ENCODE measurements around the gene TET3.

TET3 gene

GRCh38 chr2:73980566-73980965 lies 4.1 kb upstream of the TET3 start:
- no peak for TF ChIP-seq CTCF (conservative IDR thresholded peaks at IDR 0.05; ENCODE audit: low read depth, low read length)
- no peak overlapping the region for H3K4me3 ChIP-seq (ENCODE audit: low read depth, low read length)
- no peak for DNase-seq (ENCODE audit: low read depth)

DNA sequence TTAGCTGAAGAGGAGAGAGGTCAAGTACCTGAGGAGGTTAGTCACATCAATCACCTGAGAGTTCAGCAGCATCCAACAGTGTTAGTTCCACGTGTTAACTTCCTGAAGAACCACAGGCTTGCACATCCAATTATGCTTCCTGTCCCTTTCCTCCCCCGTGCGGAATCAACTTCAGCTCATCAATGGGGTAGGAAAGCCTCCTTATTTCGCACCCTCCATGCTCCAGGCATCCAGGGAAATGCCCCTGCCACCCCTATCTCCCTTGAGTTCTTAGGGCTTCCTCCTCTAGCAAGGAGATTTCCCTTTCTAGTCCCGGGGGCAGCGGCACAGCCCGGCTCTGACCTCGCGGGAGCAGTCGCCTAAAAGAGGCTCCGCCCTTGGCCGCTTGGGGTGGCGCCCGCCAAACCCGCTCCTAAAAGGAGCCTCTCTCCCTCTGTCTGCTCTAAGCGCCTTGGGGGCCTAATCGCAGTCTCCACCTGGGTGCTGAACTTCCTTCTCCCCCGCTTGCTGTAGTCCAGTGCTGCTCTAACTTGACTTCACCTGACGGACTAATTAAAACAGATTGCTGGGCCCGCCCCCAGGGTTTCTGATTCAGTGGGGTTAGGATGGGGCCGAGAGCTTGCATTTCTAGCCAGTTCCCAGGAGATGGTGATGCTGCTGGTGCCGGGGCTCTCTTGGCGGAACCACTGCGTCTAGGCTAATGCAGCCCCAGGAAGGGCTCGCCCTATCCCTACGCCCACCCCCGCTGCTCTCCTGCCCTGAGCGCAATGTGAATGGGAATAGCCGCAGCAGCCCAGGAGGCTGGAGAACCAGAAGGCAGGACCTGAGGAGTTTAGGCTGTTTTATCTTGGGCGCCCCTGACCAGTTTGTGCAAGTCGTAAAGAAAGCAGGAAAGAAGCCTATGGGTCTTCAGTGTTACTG lies 3.4 kb upstream of the TET3 start:
- TF ChIP-seq CTCF (conservative IDR thresholded peaks at IDR 0.05; ENCODE audit: low read depth, low read length), result no peak
- peak overlapping the region; percentile 29 for H3K4me3 ChIP-seq (ENCODE audit: low read depth, low read length)
- DNase-seq (ENCODE audit: low read depth), result no peak

DNA sequence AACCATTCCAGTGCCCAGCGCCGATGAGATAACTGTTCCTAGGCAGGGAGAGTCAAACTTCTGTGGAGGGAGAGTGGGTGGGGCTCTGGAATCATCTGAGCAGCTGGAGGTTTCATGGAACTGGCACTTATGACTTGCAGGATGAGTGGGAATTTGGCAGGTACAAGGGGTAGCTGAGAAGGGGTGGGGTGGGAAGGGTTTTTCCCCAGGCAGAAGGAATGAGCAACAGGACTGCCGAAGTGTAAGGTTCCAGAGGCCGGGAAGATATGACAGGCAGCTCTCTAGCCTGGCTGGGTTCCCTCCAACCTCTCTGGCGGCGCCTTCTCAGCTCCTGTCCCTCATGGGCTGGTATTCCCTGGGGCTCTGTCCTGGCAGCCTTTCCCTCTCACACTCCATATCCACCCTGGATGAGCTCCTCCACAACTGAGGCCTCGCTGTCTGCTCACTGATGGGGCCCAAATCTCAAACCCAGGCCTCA lies 2.5 kb upstream of the TET3 start:
- DNase-seq (ENCODE audit: low read depth), result no peak
- no peak for TF ChIP-seq CTCF (conservative IDR thresholded peaks at IDR 0.05; ENCODE audit: low read depth, low read length)
- H3K4me3 ChIP-seq (ENCODE audit: low read depth, low read length), result no peak overlapping the region

GRCh38 chr2:73983322-73984202 lies 1.1 kb upstream of the TET3 start:
- peak overlapping the region; percentile 55 for H3K4me3 ChIP-seq (ENCODE audit: low read depth, low read length)
- DNase-seq (ENCODE audit: low read depth), result peak; percentile 26
- no peak for TF ChIP-seq CTCF (conservative IDR thresholded peaks at IDR 0.05; ENCODE audit: low read depth, low read length)

GRCh38 chr2:73984922-73985307 lies 205 bp downstream of the TET3 start:
- no peak for TF ChIP-seq CTCF (conservative IDR thresholded peaks at IDR 0.05; ENCODE audit: low read depth, low read length)
- H3K4me3 ChIP-seq (ENCODE audit: low read depth, low read length), result peak overlapping the region; percentile 55
- DNase-seq (ENCODE audit: low read depth), result no peak

DNA sequence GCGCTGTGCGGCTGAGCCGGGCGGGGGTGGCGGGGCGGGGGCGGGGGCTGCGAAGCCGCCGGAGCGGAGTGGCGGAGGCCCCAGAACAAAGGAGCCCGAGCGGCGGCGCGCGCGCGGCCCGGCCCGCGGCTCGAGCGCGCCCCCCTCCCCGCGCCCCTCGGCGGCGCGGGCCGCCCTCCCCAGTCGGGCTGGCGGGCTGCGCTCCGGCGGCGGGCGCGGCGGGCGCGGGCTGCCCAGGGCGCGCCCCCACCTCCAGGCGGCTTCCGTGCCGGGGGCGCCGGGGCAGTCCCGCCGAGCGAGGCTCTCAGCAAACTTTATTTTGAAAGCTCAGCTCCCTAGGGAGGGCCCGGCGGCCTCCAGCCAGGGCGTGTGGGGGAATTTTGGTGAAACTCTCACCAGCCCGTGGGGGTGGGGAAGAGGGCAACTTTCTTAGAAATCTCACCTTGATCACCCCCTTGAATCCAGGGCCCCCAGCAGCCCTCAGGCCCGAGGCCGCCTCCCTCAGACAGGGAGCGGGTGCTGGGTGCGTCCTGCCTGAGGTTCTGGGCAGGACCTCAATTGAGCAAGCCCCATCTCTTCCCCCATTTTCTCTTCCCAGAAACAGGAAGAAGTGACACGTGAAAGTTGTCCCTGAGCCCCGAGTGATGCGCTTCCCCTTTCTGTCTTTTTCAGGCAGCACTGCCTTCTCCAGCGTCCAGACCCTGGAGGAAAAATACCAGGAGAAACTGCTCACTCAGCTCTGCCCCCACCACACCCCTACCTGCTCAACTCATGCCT lies 786 bp downstream of the TET3 start:
- TF ChIP-seq CTCF (conservative IDR thresholded peaks at IDR 0.05; ENCODE audit: low read depth, low read length), result no peak
- no peak for DNase-seq (ENCODE audit: low read depth)
- H3K4me3 ChIP-seq (ENCODE audit: low read depth, low read length), result peak overlapping the region; percentile 55
